ENCODE measurements around the gene POLR2J3.
"Not testable (repeated sequence)": the region's sequence is repeated elsewhere in the genome, so short reads cannot be mapped to it uniquely, and the experiment has no call there.

DNA sequence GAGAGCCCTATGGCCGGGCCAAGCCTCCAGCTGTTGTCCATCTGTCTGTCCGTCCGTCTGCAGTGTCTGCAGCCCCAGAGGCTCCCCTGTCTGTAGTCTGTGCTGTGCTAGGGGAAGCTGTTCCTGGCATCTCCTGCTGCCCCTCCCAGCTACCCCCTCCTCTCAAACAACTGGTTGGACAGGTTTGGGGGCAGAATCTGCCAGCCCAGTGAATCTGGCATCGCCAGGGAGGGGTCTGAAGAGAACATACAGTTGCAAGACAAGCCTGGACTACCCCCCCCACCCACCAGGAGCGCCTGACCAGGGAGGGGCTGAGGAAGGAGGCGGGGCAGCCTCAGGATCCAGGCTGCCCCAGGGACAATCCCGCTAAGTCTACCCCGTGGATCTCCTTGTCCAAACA lies 28.8 kb downstream of the POLR2J3 start, which contains the start of gene UPK3BL2:
- TF ChIP-seq, protein P1, sequence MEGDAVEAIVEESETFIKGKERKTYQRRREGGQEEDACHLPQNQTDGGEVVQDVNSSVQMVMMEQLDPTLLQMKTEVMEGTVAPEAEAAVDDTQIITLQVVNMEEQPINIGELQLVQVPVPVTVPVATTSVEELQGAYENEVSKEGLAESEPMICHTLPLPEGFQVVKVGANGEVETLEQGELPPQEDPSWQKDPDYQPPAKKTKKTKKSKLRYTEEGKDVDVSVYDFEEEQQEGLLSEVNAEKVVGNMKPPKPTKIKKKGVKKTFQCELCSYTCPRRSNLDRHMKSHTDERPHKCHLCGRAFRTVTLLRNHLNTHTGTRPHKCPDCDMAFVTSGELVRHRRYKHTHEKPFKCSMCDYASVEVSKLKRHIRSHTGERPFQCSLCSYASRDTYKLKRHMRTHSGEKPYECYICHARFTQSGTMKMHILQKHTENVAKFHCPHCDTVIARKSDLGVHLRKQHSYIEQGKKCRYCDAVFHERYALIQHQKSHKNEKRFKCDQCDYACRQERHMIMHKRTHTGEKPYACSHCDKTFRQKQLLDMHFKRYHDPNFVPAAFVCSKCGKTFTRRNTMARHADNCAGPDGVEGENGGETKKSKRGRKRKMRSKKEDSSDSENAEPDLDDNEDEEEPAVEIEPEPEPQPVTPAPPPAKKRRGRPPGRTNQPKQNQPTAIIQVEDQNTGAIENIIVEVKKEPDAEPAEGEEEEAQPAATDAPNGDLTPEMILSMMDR (conservative IDR thresholded peaks at IDR 0.05; ENCODE audit: low read depth, low read length), result not testable (repeated sequence)
- not testable (repeated sequence) for TF ChIP-seq EZH2phosphoT487 (IDR thresholded peaks at IDR 0.05; ENCODE audit: borderline replicate concordance, low read length)
